NOMO-1 treated with dmso at 0.1 percent for 144 hours (cell line): ENCODE results near the gene FLOT1.
"Not testable (repeated sequence)": the region's sequence is repeated elsewhere in the genome, so short reads cannot be mapped to it uniquely, and the experiment has no call there.

Experiments used
- DNase-seq: peaks from one replicate; lab custom pipeline; 2025; ENCODE audit not compliant: unreplicated experiment; lab: John Stamatoyannopoulos, UW

Gene FLOT1

DNA sequence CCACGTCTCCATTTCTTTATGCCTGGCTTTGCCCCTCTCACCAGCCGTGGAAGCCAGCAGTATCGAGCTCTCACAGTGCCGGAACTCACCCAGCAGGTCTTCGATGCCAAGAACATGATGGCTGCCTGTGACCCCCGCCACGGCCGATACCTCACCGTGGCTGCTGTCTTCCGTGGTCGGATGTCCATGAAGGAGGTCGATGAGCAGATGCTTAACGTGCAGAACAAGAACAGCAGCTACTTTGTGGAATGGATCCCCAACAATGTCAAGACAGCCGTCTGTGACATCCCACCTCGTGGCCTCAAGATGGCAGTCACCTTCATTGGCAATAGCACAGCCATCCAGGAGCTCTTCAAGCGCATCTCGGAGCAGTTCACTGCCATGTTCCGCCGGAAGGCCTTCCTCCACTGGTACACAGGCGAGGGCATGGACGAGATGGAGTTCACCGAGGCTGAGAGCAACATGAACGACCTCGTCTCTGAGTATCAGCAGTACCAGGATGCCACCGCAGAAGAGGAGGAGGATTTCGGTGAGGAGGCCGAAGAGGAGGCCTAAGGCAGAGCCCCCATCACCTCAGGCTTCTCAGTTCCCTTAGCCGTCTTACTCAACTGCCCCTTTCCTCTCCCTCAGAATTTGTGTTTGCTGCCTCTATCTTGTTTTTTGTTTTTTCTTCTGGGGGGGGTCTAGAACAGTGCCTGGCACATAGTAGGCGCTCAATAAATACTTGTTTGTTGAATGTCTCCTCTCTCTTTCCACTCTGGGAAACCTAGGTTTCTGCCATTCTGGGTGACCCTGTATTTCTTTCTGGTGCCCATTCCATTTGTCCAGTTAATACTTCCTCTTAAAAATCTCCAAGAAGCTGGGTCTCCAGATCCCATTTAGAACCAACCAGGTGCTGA, 18.4 kb downstream of the FLOT1 start:
- not testable (repeated sequence) for DNase-seq

DNA sequence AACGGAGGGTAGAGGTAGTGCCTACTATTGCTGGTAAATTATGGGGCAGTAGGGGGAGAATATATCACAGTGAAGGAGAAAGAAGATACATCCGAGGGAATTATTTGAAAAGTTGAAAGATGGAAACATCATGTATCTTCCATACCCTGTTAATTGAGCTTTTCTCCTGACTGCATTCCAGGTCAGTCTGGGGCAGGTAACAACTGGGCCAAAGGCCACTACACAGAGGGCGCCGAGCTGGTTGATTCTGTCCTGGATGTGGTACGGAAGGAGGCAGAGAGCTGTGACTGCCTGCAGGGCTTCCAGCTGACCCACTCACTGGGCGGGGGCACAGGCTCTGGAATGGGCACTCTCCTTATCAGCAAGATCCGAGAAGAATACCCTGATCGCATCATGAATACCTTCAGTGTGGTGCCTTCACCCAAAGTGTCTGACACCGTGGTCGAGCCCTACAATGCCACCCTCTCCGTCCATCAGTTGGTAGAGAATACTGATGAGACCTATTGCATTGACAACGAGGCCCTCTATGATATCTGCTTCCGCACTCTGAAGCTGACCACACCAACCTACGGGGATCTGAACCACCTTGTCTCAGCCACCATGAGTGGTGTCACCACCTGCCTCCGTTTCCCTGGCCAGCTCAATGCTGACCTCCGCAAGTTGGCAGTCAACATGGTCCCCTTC, 19.2 kb downstream of the FLOT1 start:
- not testable (repeated sequence) for DNase-seq

GRCh38 chr6:30722280-30723112, 20.0 kb downstream of the FLOT1 start:
- peak; percentile 60 for DNase-seq

- not testable (repeated sequence) for DNase-seq
These were observed 20.5 kb downstream of the FLOT1 start for GRCh38 chr6:30722025-30722279.

- peak; percentile 86 for DNase-seq
These were observed 21.1 kb downstream of the FLOT1 start for GRCh38 chr6:30721198-30722024.

- DNase-seq: peak; percentile 73
These were observed 21.7 kb downstream of the FLOT1 start for GRCh38 chr6:30720738-30721197.

DNA sequence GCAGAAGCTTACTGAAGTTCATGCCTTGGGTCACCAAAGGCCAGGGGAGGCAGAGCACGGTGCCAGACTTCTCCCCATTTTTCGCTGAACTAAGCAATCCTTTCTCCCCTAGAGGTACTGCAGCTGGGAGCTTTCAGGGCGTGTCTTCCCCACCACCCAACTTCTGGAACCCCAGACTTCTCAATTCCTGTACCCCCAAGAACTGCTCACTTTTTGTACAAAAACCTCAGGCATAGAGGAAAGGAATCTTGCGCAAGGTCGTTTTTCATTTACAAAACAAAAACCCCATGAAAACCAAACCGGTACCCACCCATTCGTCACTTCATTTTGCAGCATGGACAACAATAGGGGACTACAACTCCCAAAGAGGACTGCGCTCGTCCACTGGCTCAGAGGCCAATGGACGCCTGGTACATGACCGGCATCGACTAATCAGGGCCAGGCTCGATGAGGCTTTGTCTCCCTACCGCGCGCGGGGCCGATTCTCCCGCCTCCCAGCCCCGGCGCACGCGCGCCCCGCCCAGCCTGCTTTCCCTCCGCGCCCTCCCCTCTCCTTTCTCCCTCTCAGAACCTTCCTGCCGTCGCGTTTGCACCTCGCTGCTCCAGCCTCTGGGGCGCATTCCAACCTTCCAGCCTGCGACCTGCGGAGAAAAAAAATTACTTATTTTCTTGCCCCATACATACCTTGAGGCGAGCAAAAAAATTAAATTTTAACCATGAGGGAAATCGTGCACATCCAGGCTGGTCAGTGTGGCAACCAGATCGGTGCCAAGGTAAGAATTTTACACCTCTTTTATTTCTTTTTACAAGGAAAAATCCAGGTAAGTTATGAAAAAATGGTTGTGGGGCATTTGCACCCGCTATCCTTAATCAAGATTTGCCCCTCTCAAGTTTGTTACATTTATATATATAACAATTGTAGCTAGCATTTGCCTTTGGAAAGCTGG, 22.4 kb downstream of the FLOT1 start, which contains the start of gene TUBB:
TUBB (plus strand) TSS at position 562 of the 947 bp plus-strand sequence; CDS start at position 717, 155 bp downstream.
- DNase-seq: peak; percentile 97

GRCh38 chr6:30719356-30719755, 23.1 kb downstream of the FLOT1 start:
- no peak for DNase-seq

DNA sequence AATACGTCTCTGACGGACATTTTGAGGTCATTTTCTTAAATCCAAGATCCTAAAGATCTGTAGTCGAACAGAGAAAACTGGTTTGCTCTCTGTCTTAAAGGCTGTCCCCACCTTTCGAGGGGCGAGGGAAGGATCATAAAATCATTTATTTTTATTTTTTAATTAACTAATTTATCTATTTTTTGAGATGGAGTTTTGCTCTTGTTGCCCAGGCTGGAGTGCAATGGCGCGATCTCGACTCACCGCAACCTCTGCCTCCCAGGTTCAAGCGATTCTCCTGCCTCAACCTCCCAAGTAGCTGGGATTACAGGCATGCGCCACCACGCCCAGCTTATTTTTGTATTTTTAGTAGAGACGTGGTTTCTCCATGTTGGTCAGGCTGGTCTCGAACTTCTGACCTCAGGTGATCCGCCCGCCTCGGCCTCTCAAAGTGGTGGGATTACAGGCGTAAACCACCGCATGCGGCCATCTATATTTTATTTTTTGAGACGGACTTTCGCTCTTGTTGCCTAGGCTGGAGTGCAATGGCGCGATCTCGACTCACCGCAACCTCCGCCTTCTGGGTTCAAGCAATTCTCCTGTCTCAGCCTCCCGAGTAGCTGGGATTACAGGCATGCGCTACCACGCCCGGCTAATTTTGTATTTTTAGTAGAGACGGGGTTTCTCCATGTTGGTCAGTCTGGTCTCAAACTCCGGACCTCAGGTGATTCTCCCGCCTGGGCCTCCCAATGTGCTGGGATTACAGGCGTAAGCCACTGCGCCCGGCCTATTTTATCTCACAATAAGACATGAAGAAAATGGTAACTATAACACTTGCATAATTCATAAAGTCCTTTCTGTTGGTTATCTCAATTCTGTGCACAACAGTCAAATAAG, 24.4 kb downstream of the FLOT1 start:
- not testable (repeated sequence) for DNase-seq

DNA sequence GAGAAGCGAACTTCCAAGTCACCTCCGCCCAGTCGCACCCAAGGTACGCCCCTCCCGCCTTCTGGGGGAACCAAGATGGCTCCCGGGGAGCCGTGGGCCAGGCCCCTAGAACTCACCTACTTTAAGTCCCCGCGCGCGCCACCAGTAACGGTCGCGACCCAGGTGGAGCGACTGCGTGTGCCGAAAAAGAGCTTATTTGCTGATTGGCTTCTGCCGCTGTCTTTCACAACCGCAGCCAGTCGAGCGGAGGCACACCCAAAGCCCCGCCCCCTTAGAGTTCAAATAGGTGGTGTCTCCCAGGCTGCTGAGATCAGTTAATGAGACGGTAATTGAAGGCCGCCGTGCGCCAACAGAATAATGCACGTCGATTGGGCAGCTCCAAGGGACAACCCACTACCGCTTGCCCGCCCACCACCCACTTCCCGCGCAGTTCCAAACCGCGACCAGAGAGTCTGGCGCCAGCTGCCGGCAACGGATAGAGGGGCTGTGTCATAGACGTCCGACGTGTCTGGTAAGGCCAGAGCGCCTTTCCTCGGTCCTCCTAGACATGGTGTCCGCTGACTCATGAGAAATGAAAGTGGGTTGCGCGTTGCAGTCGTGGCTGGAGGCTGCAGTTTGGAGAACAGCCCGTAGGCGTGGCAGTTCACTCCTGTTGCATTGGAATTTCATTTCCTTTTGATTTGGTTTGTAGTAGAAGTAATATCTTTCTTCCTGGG, 25.2 kb downstream of the FLOT1 start, which contains the start of gene MDC1:
MDC1 (minus strand) TSS at position 153 of the 716 bp plus-strand sequence. CDS start 2,106 bp downstream, outside the sequence.
- peak; percentile 100 for DNase-seq

GRCh38 chr6:30716879-30717128, 25.7 kb downstream of the FLOT1 start:
- DNase-seq: no peak

GRCh38 chr6:30714263-30714662, 28.2 kb downstream of the FLOT1 start:
- DNase-seq: no peak

DNA sequence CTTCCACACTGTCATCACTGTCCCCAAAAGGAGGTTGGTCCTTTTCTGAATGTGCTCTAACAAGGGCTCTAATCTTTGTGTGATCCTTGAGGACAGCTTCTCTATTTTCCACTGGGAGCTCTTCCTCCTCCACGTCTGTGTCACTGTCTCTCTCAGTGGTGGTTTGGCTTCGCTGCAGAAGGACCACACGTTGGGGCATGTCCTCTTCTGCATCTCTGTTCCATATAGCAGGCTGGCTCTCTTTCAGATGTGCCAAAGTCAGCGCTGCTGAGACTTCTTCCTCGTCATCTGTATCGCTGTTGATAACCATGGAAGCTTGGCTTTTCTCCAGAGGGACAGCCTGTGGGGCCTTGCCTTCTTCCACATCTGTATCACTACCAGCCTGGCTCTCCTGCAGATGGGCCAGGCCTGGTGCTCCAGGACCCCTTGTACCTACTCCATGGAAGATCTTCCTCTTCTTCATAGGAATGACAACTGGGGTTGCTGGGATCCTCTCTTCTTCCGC, 30.0 kb downstream of the FLOT1 start:
- no peak for DNase-seq

DNA sequence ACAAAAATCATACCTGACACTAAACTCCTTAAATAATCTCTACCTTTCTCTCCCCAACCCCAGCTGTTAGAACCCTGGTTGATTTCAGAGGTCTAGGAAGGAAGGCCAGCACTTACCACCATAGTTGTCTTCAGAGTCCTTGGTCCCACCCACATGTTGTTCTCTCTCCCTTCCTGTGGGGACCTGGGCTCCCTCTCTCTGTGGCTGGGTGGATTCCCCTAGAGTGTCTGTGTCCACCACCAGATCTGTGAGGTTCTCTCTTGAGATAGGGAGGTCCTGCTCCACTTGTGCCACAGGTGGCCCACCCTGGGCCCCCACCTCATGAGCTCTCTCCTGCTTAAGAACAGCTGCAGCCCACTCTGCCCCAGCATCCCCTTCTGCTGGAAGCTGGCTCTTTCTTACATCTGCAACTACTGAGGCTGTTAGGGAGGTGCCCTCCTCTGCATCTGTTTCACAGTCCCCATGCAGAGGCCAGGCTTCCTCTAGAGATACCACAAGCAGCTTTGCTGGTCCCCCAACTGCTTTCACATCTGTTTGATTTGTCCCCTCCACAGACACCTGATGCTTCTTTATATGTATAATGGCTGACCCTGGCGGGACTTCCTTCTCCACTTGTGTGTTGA, 30.6 kb downstream of the FLOT1 start:
- no peak for DNase-seq

GRCh38 chr6:30709101-30709868, 33.2 kb downstream of the FLOT1 start:
- no peak for DNase-seq

GRCh38 chr6:30707281-30707850, 35.1 kb downstream of the FLOT1 start:
- no peak for DNase-seq
